HG02571 (cell line): Measurements from ENCODE around the gene FBXL7.

Source experiments
- ATAC-seq: cut with Tn5 transposase; IDR thresholded peaks from one replicate; pipeline ENCODE4 v1.9.1; 2021; ENCODE audit warnings: mild to moderate bottlenecking, moderate library complexity; ENCODE audit not compliant: unreplicated experiment

Gene FBXL7

GRCh38 chr5:15797116-15797515, 297.1 kb downstream of the FBXL7 start:
- no peak for ATAC-seq

GRCh38 chr5:15798006-15798405, 298.0 kb downstream of the FBXL7 start:
- no peak for ATAC-seq

- no peak for ATAC-seq
These were observed 299.0 kb downstream of the FBXL7 start for GRCh38 chr5:15799014-15799413.

- no peak for ATAC-seq
These were observed 299.6 kb downstream of the FBXL7 start for GRCh38 chr5:15799612-15800011.

GRCh38 chr5:15803280-15803679, 303.3 kb downstream of the FBXL7 start:
- no peak for ATAC-seq

- ATAC-seq = no peak
These were observed 306.6 kb downstream of the FBXL7 start for GRCh38 chr5:15806613-15807012.

- ATAC-seq = no peak
These were observed 307.3 kb downstream of the FBXL7 start for GRCh38 chr5:15807248-15807647.

GRCh38 chr5:15807871-15808270, 307.9 kb downstream of the FBXL7 start:
- no peak for ATAC-seq

GRCh38 chr5:15808577-15808976, 308.6 kb downstream of the FBXL7 start:
- ATAC-seq = no peak

- no peak for ATAC-seq
These were observed 319.6 kb downstream of the FBXL7 start for GRCh38 chr5:15819617-15820016.

- no peak for ATAC-seq
These were observed 321.5 kb downstream of the FBXL7 start for GRCh38 chr5:15821506-15821905.

GRCh38 chr5:15823398-15823797, 323.4 kb downstream of the FBXL7 start:
- ATAC-seq = no peak

- ATAC-seq = no peak
These were observed 327.8 kb downstream of the FBXL7 start for GRCh38 chr5:15827741-15828140.

GRCh38 chr5:15831408-15831807, 331.4 kb downstream of the FBXL7 start:
- ATAC-seq = no peak

- ATAC-seq = no peak
These were observed 333.4 kb downstream of the FBXL7 start for GRCh38 chr5:15833365-15833764.

- ATAC-seq = no peak
These were observed 334.7 kb downstream of the FBXL7 start for GRCh38 chr5:15834596-15835245.

- ATAC-seq = no peak
These were observed 335.5 kb downstream of the FBXL7 start for GRCh38 chr5:15835514-15835913.

GRCh38 chr5:15837551-15838289, 337.7 kb downstream of the FBXL7 start:
- ATAC-seq = no peak

GRCh38 chr5:15844253-15844652, 344.3 kb downstream of the FBXL7 start:
- ATAC-seq = no peak

- no peak for ATAC-seq
These were observed 344.9 kb downstream of the FBXL7 start for GRCh38 chr5:15844871-15845270.

GRCh38 chr5:15850536-15850935, 350.6 kb downstream of the FBXL7 start:
- ATAC-seq = no peak

GRCh38 chr5:15850939-15851341, 351.0 kb downstream of the FBXL7 start:
- no peak for ATAC-seq

GRCh38 chr5:15852217-15852616, 352.2 kb downstream of the FBXL7 start:
- ATAC-seq = no peak
